ENCODE results near the gene EPB41L1.

- TF ChIP-seq EZH2 (IDR thresholded peaks at IDR 0.05; ENCODE audit: low read length), result no peak
- TF ChIP-seq, protein P1, sequence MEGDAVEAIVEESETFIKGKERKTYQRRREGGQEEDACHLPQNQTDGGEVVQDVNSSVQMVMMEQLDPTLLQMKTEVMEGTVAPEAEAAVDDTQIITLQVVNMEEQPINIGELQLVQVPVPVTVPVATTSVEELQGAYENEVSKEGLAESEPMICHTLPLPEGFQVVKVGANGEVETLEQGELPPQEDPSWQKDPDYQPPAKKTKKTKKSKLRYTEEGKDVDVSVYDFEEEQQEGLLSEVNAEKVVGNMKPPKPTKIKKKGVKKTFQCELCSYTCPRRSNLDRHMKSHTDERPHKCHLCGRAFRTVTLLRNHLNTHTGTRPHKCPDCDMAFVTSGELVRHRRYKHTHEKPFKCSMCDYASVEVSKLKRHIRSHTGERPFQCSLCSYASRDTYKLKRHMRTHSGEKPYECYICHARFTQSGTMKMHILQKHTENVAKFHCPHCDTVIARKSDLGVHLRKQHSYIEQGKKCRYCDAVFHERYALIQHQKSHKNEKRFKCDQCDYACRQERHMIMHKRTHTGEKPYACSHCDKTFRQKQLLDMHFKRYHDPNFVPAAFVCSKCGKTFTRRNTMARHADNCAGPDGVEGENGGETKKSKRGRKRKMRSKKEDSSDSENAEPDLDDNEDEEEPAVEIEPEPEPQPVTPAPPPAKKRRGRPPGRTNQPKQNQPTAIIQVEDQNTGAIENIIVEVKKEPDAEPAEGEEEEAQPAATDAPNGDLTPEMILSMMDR (optimal IDR thresholded peaks at IDR 0.05 in 1 of 3, IDR thresholded peaks at IDR 0.05 in 1 of 3, conservative IDR thresholded peaks at IDR 0.05 in 1 of 3; ENCODE audit: extremely low read depth in 1 of 3, insufficient read depth in 2 of 3, low read length in 3 of 3), result no peak
These were observed 113.3 kb downstream of the EPB41L1 start for GRCh38 chr20:36267605-36268381.
